Keratinocyte (primary cell): ENCODE data around the gene BCO2. TPM values are rescaled to one million over a fixed set of nuclear protein-coding genes. Genes with fewer than 3 reads are reported as not detected.
A peak's percentile ranks its signal among the peaks of the same experiment; 100 is the strongest.

Source experiments
- DNase-seq: peaks from one replicate; pipeline ENCODE4 v3.0.0-alpha.2; 2011; ENCODE audit warnings: low read depth, missing footprints, low spot score
- FAIRE-seq: peaks from 2 replicates; lab custom pipeline; 2011; peaks lifted over from hg19 to GRCh38; lab: Jason Lieb, UNC
- H2AFZ ChIP-seq: 2 replicates; pipeline ENCODE4 v1.6.0; 2012; ENCODE audit warnings: low read length, control low read depth, inconsistent platforms; ENCODE audit not compliant: control insufficient read depth
- H3K27ac ChIP-seq: 2 replicates; pipeline ENCODE4 v1.5.1; 2011; ENCODE audit warnings: low read length; ENCODE audit not compliant: control insufficient read depth, insufficient read depth
- H3K27me3 ChIP-seq: 3 replicates; pipeline ENCODE4 v1.6.0; 2011; ENCODE audit warnings: low read length; ENCODE audit not compliant: control insufficient read depth, insufficient read depth; ENCODE audit errors: extremely low read depth
- H3K36me3 ChIP-seq, 2 experiments: 2 replicates in 1 of 2; 3 replicates in 1 of 2; pipeline ENCODE4 v1.5.1; 2011; ENCODE audit warnings: low read length in 2 of 2, mild to moderate bottlenecking in 1 of 2; ENCODE audit not compliant: control insufficient read depth in 2 of 2, insufficient read depth in 2 of 2; ENCODE audit errors: extremely low read depth in 1 of 2
- H3K4me1 ChIP-seq: 3 replicates; pipeline ENCODE4 v1.5.1; 2011; ENCODE audit warnings: low read length; ENCODE audit not compliant: control insufficient read depth, insufficient read depth; ENCODE audit errors: extremely low read depth
- H3K4me2 ChIP-seq: 3 replicates; pipeline ENCODE4 v1.6.0; 2011; ENCODE audit warnings: low read depth, low read length; ENCODE audit not compliant: control insufficient read depth, insufficient read depth; ENCODE audit errors: extremely low read depth
- H3K4me3 ChIP-seq, 3 experiments: fragments of 200-600 bp in 1 of 3; sonication (generic) in 1 of 3; 2 replicates in 2 of 3; 3 replicates in 1 of 3; pipeline ENCODE4 v1.5.1; 2011 to 2016; ENCODE audit warnings: low read length in 3 of 3, mild to moderate bottlenecking in 3 of 3, control low read depth in 2 of 3, inconsistent platforms in 1 of 3, low read depth in 1 of 3, mixed read lengths in 1 of 3, mixed run types in 1 of 3, moderate library complexity in 1 of 3; ENCODE audit not compliant: control insufficient read depth in 2 of 3, insufficient read depth in 2 of 3; ENCODE audit errors: extremely low read depth in 1 of 3
- H3K79me2 ChIP-seq: 2 replicates; pipeline ENCODE4 v1.6.0; 2012; ENCODE audit warnings: low read length; ENCODE audit not compliant: control insufficient read depth, insufficient read depth
- H3K9ac ChIP-seq: 3 replicates; pipeline ENCODE4 v1.6.0; 2011; ENCODE audit warnings: low read length; ENCODE audit not compliant: control insufficient read depth, insufficient read depth; ENCODE audit errors: extremely low read depth
- H3K9me1 ChIP-seq: 3 replicates; pipeline ENCODE4 v1.6.0; 2011; ENCODE audit warnings: low read length; ENCODE audit not compliant: control insufficient read depth, insufficient read depth; ENCODE audit errors: extremely low read depth
- H3K9me3 ChIP-seq: 2 replicates; pipeline ENCODE4 v1.5.1; 2012; ENCODE audit warnings: low read depth, low read length; ENCODE audit not compliant: control insufficient read depth
- H4K20me1 ChIP-seq: 3 replicates; pipeline ENCODE4 v1.6.0; 2011; ENCODE audit warnings: low read length; ENCODE audit not compliant: control insufficient read depth, insufficient read depth; ENCODE audit errors: extremely low read depth
- EZH2 ChIP-seq: IDR thresholded peaks from one replicate; pipeline ENCODE4 v1.6.1; 2012; ENCODE audit warnings: inconsistent platforms, mild to moderate bottlenecking, low read length, moderate library complexity
- dilution Hi-C: fragments of 300-500 bp; cut with MboI; formaldehyde crosslinking; loops from one replicate; pipeline ENCODE4 v1.7.0; 2020; ENCODE audit warnings: low sequenced_read_pairs; ENCODE audit not compliant: extremely low pct_ligation_motif_present
- polyA plus RNA-seq, 5 experiments: library from polyadenylated mRNA; depleted of rRNA in 3 of 5; stranded (reverse) in 3 of 5; stranded (forward) in 1 of 5; unstranded in 1 of 5; fragments of >200 nt; gene quantifications; 1 replicate in 1 of 5; 2 replicates in 3 of 5; 3 replicates in 1 of 5; pipeline versions ENCODE4 v1.2.1 to v1.2.3, GENCODE V29; 2011 to 2012; ENCODE audit warnings: missing spikeins in 2 of 5, low read depth in 1 of 5, low replicate concordance in 1 of 5
- TF ChIP-seq, protein P1 (sequence below), 3 experiments: IDR thresholded peaks in 1 of 3; conservative IDR thresholded peaks in 1 of 3; optimal IDR thresholded peaks in 1 of 3; 2 replicates in 2 of 3; 3 replicates in 1 of 3; pipeline versions ENCODE3 to v1.5.1; 2011; ENCODE audit warnings: low read length in 3 of 3, mild to moderate bottlenecking in 3 of 3, moderate library complexity in 2 of 3, control low read depth in 1 of 3, inconsistent platforms in 1 of 3; ENCODE audit not compliant: insufficient read depth in 2 of 3; ENCODE audit errors: extremely low read depth in 1 of 3

The BCO2 gene
- polyA plus RNA-seq, 1 donor (not counting 4 experiments of a cell fraction or from before 2014, with no cell fraction given), result 0.37 TPM

DNA sequence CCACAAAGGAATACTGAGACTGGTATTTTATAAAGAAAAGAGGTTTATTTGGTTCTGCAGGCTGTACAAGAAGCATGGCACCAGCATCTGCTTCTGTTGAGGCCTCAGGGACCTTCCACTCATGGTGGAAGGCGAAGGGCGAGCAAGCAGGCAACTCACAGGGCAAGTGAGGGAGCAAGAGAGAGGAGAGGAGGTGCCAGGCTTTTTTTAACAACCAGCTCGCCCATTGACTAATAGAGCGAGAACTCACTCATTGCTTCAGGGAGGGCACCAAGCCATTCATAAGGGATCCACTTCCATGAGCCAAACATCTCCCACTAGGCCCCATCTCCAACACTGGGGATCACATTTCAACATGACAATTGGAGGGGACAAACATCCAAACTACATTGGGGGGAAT lies 52.2 kb downstream of the BCO2 start:
- Histone ChIP-seq H3K9me3 (no peaks in the 10 kb centered on the region), H3K4me3 (peak overlapping the region; percentile 62 to 99 (median 97)), H3K27me3 (no peaks in the 10 kb centered on the region), H3K9ac (peak overlapping the region; percentile 93), H3K4me1 (peaks cover 15% of the 10 kb centered on the region), H4K20me1 (no peaks in the 10 kb centered on the region), H3K27ac (peak overlapping the region; percentile 97), H3K79me2 (peaks cover 37% of the 10 kb centered on the region), H2AFZ (no peak overlapping the region), H3K36me3 (peaks cover 9 to 18% of the 10 kb centered on the region in 2 experiments), H3K4me2 (peak overlapping the region; percentile 96), H3K9me1 (peaks cover 2% of the 10 kb centered on the region)
- FAIRE-seq (no peak), DNase-seq (no peak)
- dilution Hi-C loops, result no loop called here
- no peak for TF ChIP-seq EZH2
- TF ChIP-seq, protein P1, sequence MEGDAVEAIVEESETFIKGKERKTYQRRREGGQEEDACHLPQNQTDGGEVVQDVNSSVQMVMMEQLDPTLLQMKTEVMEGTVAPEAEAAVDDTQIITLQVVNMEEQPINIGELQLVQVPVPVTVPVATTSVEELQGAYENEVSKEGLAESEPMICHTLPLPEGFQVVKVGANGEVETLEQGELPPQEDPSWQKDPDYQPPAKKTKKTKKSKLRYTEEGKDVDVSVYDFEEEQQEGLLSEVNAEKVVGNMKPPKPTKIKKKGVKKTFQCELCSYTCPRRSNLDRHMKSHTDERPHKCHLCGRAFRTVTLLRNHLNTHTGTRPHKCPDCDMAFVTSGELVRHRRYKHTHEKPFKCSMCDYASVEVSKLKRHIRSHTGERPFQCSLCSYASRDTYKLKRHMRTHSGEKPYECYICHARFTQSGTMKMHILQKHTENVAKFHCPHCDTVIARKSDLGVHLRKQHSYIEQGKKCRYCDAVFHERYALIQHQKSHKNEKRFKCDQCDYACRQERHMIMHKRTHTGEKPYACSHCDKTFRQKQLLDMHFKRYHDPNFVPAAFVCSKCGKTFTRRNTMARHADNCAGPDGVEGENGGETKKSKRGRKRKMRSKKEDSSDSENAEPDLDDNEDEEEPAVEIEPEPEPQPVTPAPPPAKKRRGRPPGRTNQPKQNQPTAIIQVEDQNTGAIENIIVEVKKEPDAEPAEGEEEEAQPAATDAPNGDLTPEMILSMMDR (optimal IDR thresholded peaks at IDR 0.05 in 1 of 3, IDR thresholded peaks at IDR 0.05 in 1 of 3, conservative IDR thresholded peaks at IDR 0.05 in 1 of 3; ENCODE audit: extremely low read depth in 1 of 3, insufficient read depth in 2 of 3, low read length in 3 of 3), result no peak

DNA sequence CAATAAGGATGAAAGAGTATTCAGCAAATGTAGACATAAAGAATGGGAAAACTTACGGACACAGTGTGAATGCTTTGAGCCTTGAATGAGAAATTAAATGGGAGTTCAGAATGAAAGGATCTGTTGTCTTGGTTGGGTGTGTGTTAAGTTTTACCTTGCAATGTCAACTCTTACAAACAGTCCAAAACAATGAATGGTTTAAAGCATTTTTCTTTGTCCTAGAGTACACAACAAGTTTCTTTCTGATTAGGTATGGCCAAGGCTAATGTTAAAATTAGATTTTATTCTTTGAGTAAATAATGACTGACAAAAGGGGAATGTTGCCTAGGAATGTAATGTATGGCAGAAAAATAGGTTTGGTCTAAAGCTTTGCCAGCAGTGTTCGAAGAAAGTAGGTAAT lies 53.4 kb downstream of the BCO2 start:
- Histone ChIP-seq H3K4me1 (peaks cover 10% of the 10 kb centered on the region), H3K79me2 (peaks cover 37% of the 10 kb centered on the region), H3K9me1 (peaks cover 2% of the 10 kb centered on the region), H3K4me2 (no peak overlapping the region), H3K36me3 (peaks cover 10 to 18% of the 10 kb centered on the region in 2 experiments), H3K27ac (no peak overlapping the region), H2AFZ (no peak overlapping the region), H3K9me3 (no peaks in the 10 kb centered on the region), H3K27me3 (no peaks in the 10 kb centered on the region), H4K20me1 (no peaks in the 10 kb centered on the region), H3K4me3 (no peak overlapping the region), H3K9ac (no peak overlapping the region)
- TF ChIP-seq EZH2, result no peak
- TF ChIP-seq, protein P1 (optimal IDR thresholded peaks at IDR 0.05 in 1 of 3, IDR thresholded peaks at IDR 0.05 in 1 of 3, conservative IDR thresholded peaks at IDR 0.05 in 1 of 3; ENCODE audit: extremely low read depth in 1 of 3, insufficient read depth in 2 of 3, low read length in 3 of 3), result no peak
- FAIRE-seq, result no peak
- dilution Hi-C loops, result no loop called here
- DNase-seq, result no peak
